Erythroblast (primary cell): ENCODE measurements around the gene PRKCE.

Experiments
- DNase-seq, 2 experiments: peaks; one replicate each; lab custom pipeline; 2025; lab: John Stamatoyannopoulos, UW
- GATA1 ChIP-seq: IDR thresholded peaks from 2 replicates; pipeline ENCODE4 v1.6.1; 2011; ENCODE audit warnings: low read depth, mild to moderate bottlenecking, control low read depth, low read length, moderate library complexity
- POLR2A ChIP-seq: IDR thresholded peaks from 2 replicates; pipeline ENCODE4 v1.6.1; 2011; ENCODE audit warnings: mild to moderate bottlenecking, low read length

PRKCE gene

GRCh38 chr2:46153996-46154753 is 502.7 kb downstream of the PRKCE start:
- TF ChIP-seq GATA1 (no peak), POLR2A (no peak)
- DNase-seq: no peak

- TF ChIP-seq POLR2A (no peak), GATA1 (no peak)
- no peak for DNase-seq
These were observed 505.8 kb downstream of the PRKCE start for GRCh38 chr2:46157072-46157965.

- TF ChIP-seq GATA1 (no peak), POLR2A (no peak)
- no peak for DNase-seq
These were observed 506.5 kb downstream of the PRKCE start for GRCh38 chr2:46157966-46158310.

- TF ChIP-seq POLR2A: no peak
- TF ChIP-seq GATA1: no peak
These were observed 507.2 kb downstream of the PRKCE start for GRCh38 chr2:46158661-46159060.

GRCh38 chr2:46160326-46160725 is 508.9 kb downstream of the PRKCE start:
- no peak for TF ChIP-seq POLR2A
- TF ChIP-seq GATA1: no peak
- no peak for DNase-seq

More at GRCh38 chr2:46158661-46159060, 507.2 kb downstream of the PRKCE start:
- DNase-seq: no peak

- no peak for DNase-seq
- no peak for TF ChIP-seq GATA1
- no peak for TF ChIP-seq POLR2A
These were observed 509.8 kb downstream of the PRKCE start for GRCh38 chr2:46161315-46161714.

- TF ChIP-seq GATA1 (no peak), POLR2A (no peak)
- no peak for DNase-seq
These were observed 510.4 kb downstream of the PRKCE start for GRCh38 chr2:46161911-46162310.

GRCh38 chr2:46162329-46163097 is 511.0 kb downstream of the PRKCE start:
- DNase-seq: no peak
- TF ChIP-seq GATA1: no peak
- TF ChIP-seq POLR2A: no peak

- no peak for DNase-seq
- no peak for TF ChIP-seq GATA1
- TF ChIP-seq POLR2A: no peak
These were observed 511.6 kb downstream of the PRKCE start for GRCh38 chr2:46163098-46163430.

GRCh38 chr2:46163804-46164528 is 512.5 kb downstream of the PRKCE start:
- no peak for DNase-seq
- TF ChIP-seq POLR2A: no peak
- no peak for TF ChIP-seq GATA1

GRCh38 chr2:46164529-46165301 is 513.2 kb downstream of the PRKCE start:
- TF ChIP-seq GATA1 (no peak), POLR2A (no peak)
- DNase-seq: no peak

- TF ChIP-seq POLR2A (no peak), GATA1 (no peak)
- no peak for DNase-seq
These were observed 514.4 kb downstream of the PRKCE start for GRCh38 chr2:46165916-46166315.
